Stimulated activated CD4-positive, alpha-beta T cell treated with anti-CD3 and anti-CD28 coated beads, TNF-alpha, amount 100 ng/mL, for 24 hours (primary cell): ENCODE data around the gene LIMCH1.
"Not testable (repeated sequence)": the region's sequence is repeated elsewhere in the genome, so short reads cannot be mapped to it uniquely, and the experiment has no call there.

Experiments
- DNase-seq, 3 experiments: peaks; one replicate each; pipeline ENCODE4 v3.0.0-alpha.2; 2020; ENCODE audit warnings: low read depth in 3 of 3

The LIMCH1 gene

GRCh38 chr4:41723286-41723685 lies 185.3 kb downstream of the LIMCH1 start:
- no peak for DNase-seq

DNA sequence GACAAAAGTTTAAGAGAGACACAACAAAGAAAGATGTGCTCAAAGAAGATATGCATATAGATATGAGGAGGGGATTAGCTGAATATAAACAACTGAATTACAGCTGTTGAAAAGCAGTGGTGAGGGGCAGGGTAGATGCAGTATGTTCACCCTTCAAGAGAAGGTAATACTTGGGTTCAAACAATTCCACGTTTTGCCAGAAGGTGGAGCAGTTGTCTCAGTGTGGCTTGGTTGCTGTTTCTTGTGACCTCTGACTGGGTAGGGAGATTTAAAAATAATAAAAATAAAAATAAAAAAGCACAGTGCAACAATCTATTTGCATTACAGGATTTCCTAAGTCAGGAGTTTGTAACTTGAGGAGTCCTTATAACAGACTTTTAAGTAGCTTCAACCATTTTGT lies 187.3 kb downstream of the LIMCH1 start:
- no peak for DNase-seq

GRCh38 chr4:41727861-41728572 lies 190.1 kb downstream of the LIMCH1 start:
- DNase-seq, result no peak

DNA sequence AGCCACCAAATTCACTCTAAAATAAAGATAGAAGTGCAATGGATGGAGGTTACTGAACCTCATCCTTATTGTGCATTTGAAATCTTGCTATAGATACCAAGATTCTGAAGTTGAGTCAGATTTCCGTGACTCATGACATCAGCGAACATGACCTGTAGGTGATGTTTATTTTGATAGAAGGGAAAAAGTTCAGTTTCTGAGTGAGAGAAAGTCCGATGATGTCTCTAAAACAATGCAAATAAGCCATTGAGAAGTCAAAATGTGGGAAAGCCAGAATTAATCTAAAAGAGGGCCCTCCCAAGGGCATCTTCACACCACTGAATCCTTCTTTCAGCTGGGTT lies 190.6 kb downstream of the LIMCH1 start:
- no peak for DNase-seq

DNA sequence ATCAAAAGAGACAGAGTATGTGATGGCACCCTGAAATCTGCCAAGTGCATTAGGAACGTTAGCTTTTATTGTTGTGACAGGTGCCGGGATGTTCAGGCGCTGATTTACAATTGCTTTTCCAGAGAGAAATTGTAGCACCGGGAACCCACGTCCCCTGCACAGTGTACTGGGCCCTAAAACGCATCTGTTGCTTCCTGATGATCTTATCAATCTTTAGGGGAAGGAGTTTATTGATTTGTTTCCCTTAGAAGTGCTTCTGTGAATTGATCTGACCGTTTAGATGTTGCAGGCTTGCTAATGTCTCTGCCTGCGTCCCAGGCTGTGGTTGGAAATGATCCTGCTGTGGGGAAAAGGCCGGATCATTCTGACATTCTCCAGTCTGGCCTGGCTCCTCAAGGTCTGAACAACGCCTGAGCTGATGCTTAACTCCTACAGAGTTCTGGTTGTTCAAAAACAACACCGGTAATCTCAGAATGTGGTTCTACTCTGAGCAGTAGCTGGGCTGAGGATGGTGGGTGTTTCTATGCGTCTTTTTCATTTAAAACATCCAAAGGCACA lies 193.7 kb downstream of the LIMCH1 start:
- DNase-seq, result no peak

DNA sequence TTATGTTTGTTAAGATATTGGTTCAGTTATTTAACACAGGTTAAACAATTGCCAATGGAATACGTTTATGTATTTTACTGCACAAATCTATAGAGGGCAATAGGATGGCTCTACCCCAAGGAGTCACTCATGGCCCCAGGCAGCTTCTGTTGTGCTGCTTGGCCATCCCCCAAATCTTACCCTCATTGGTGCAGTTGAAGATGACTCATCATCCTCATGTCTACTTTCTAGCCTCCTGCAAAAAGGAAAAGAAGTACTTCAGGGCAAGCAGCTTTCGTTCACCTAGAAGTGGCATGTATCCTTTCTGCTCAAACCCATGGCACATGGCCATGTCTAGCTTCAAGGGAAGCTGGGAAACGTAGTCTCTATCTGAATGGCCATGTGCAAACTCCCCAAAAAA lies 196.4 kb downstream of the LIMCH1 start:
- DNase-seq, result no peak

- not testable (repeated sequence) for DNase-seq
These were observed 199.5 kb downstream of the LIMCH1 start for GRCh38 chr4:41737491-41737890.

GRCh38 chr4:41741354-41741753 lies 203.4 kb downstream of the LIMCH1 start:
- no peak for DNase-seq

- no peak for DNase-seq
These were observed 206.8 kb downstream of the LIMCH1 start for GRCh38 chr4:41744572-41745291.

DNA sequence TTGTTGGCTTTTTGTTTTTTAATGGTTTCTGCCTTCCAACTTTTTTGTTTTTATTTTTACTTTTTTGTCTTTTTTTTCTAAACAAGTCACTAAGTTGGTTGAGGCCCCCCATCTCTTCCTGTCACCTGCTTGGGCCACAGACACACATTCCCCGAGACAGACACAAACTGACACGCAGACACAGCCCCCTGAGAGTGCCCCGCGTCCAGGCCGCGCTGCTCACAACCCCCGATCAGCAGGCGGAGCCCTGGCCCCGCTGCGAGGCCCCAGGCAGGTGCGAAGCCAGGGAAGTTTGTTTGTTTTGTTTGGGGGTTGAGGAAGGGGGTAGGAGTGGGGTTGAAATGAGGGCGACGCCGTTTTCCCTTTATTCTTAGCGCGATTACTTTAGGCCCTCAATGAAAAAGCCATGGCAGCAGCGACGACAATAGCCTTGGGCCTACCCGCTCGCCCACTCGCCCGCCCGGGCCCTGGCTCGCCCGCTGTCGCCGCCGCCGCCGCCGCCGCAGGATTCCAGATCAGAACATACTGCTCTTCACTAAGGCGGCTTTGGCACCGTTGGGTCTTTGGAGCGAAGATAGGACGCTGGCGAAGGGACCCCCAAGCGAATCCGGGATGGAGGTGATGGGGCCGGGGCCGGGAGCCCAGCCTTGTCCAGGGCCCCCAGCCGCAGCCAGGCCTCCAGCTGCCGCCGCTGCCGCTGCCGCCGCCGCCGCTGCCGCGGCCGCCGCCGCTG lies 207.5 kb downstream of the LIMCH1 start:
- DNase-seq, result no peak

GRCh38 chr4:41746025-41746439 lies 208.1 kb downstream of the LIMCH1 start:
- DNase-seq, result no peak

DNA sequence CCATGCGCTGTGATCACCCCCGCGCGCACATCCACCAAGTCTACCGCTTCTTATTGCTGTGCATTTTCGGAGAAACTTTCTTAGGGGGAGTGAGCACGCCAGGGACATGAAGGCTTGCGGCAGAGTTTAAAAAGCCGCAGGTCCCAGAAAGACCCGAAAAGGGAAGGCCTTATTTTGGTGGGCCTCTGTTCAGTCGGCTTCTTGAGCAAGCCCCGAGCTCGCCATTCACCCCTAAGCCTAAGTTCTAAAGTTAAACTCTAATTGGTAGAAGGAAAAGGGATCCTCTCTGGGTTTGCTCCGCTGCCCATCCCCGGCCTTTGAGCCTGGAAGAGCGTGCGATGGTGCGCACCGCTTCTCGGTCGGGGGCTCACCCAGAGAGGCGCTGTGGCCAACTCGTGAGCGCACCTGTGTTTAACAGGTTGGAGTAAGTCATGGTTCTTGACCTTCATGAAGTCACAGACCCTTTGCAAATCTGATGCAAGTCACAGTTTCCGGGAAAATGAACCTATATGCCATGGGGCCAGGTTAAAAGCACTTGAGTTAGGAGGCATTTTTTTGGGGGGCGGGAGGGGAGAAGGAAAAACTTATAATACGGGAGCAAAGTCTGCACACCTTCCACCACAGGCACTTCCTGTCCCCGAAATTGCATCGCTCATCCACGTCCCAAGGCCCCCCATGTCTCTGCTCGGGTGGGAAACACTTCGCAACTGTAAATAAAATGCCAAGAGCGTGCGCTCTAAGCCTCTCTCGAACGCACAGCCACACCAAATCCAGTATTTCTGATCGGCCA lies 208.7 kb downstream of the LIMCH1 start:
- DNase-seq, result no peak

- DNase-seq, result no peak
These were observed 209.5 kb downstream of the LIMCH1 start for GRCh38 chr4:41747230-41748055.

DNA sequence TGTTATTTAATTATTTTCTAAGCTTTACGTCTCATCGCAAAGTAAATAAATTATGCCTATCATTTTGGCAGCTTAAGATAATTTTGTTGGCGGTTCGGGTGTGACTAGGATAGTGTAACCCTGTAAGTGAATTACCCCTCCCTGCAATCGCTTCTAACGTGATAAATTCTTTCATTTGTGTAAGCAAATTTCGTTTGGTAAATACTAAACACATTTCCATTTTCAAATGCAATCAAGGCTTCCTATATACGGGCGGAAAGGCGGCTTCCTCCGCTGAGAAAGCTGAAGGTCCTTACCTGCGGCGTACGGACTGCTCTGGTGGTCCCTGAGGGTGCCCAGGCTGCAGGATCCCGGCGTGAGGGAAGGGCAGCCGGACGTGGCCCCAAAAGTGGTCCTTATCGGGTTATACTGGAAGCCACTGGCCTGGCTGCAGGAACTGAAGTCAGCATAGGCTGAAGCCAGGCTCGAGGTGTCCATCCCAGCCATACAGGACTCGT lies 210.2 kb downstream of the LIMCH1 start:
- no peak for DNase-seq

DNA sequence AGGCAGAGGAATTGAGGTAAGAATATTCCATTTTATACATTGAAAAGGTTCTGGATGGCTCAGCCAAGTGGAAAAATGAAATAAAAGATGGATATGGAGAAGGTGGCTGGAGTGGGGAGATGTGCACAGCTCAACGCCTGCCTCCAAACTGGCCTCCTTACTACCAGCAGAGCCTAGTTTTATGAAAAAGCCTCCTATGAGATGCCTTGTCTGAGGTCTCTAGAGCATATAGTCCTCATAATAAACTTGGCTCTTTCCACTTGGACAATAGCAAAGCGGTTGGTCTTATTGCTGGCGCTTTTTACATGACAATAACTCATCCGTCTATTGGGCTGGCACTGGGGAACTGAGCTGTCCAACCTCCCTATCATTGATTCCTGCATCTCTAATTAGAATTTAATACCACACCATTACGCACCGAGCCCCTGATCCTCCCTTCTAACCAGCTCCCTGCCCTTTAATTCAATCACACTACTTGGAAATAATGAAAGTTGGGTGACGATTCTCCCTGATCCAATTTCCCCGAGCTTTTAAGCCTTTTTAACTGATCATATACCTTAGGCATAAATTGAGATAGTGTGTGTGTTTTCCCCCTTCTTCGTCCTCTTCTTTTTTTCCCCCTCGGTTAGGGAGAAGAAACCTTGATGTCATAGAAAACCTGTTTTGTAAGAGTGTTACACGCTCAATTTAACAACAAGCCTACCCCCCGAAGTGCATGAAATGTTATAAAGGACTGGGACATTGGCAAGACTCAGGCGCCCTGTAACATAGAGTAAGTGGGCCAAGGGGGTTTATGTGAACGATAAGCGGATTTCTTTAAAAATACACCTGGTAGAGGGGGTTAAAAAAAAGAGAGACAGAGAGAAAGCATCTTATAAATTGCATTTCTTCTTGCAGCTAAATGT lies 210.9 kb downstream of the LIMCH1 start, which contains the start of gene PHOX2B:
Gene PHOX2B (minus strand): TSS at position 155 of the 905 bp plus-strand sequence. CDS start 115 bp downstream, at position 40.
- DNase-seq, result no peak

- no peak for DNase-seq
These were observed 211.7 kb downstream of the LIMCH1 start for GRCh38 chr4:41749631-41750039.
